CD4-positive, alpha-beta T cell (primary cell): Measurements from ENCODE around the gene SLC5A11. TPM values are rescaled to one million over a fixed set of nuclear protein-coding genes. Genes with fewer than 3 reads are reported as not detected.

ENCODE experiments used
- ATAC-seq: fragments of 200-7000 bp; cut with Tn5 transposase; one replicate; pipeline ENCODE4 v1.10.0; 2022; ENCODE audit warnings: mild to moderate bottlenecking; ENCODE audit not compliant: poor library complexity
- CTCF ChIA-PET: fragments of 350-600 bp; sonication (Branson Sonifier 250); formaldehyde crosslinking; loops from one replicate; lab custom pipeline; 2021; ENCODE audit warnings: antibody characterized with exemption, inconsistent platforms; lab: Charles Lee
- POLR2A ChIA-PET: fragments of 350-600 bp; sonication (Branson Sonifier 250); formaldehyde crosslinking; loops from one replicate; lab custom pipeline; 2021; ENCODE audit warnings: antibody characterized with exemption, inconsistent platforms; lab: Charles Lee
- DNase-seq, 14 experiments: peaks; one replicate each; pipeline ENCODE4 v3.0.0-alpha.2; 2013 to 2020; ENCODE audit warnings: mixed read lengths in 2 of 14
- H3K27ac ChIP-seq, 2 donors: one replicate each; pipeline versions ENCODE4 v1.5.1 to v1.7.0; 2013; ENCODE audit warnings: low read length in 2 of 2, low read depth in 1 of 2, mild to moderate bottlenecking in 1 of 2
- H3K27me3 ChIP-seq, 2 experiments: 1 replicate in 1 of 2; 2 replicates in 1 of 2; pipeline versions ENCODE4 v1.6.1 to v1.7.0; 2013; ENCODE audit warnings: low read length in 2 of 2, control low read depth in 1 of 2, mild to moderate bottlenecking in 1 of 2, moderate library complexity in 1 of 2; ENCODE audit not compliant: insufficient read depth in 2 of 2, control insufficient read depth in 1 of 2
- H3K36me3 ChIP-seq: one replicate; pipeline ENCODE4 v1.6.1; 2013; ENCODE audit warnings: low read length, control low read depth; ENCODE audit not compliant: insufficient read depth
- H3K4me1 ChIP-seq: one replicate; pipeline ENCODE4 v1.6.1; 2013; ENCODE audit warnings: low read length, control low read depth; ENCODE audit not compliant: insufficient read depth
- H3K4me3 ChIP-seq: one replicate; pipeline ENCODE4 v1.5.1; 2013; ENCODE audit warnings: mild to moderate bottlenecking, low read length, moderate library complexity
- H3K9me3 ChIP-seq, 2 experiments: 1 replicate in 1 of 2; 2 replicates in 1 of 2; pipeline versions ENCODE4 v1.6.1 to v1.7.0; 2013; ENCODE audit warnings: low read length in 2 of 2, mild to moderate bottlenecking in 2 of 2, control low read depth in 1 of 2, moderate library complexity in 1 of 2; ENCODE audit not compliant: control insufficient read depth in 1 of 2, insufficient read depth in 1 of 2
- H3K27ac Mint-ChIP-seq: one replicate; pipeline ENCODE4 v1.8.0; 2020; ENCODE audit warnings: mixed read lengths
- H3K27me3 Mint-ChIP-seq: one replicate; pipeline ENCODE4 v1.8.0; 2021; ENCODE audit warnings: mixed read lengths
- H3K36me3 Mint-ChIP-seq: one replicate; pipeline ENCODE4 v1.8.0; 2021; ENCODE audit warnings: low read depth, mixed read lengths
- H3K4me1 Mint-ChIP-seq: one replicate; pipeline ENCODE4 v1.8.0; 2021; ENCODE audit warnings: low read depth, mixed read lengths
- H3K4me3 Mint-ChIP-seq: one replicate; pipeline ENCODE4 v1.8.0; 2020; ENCODE audit warnings: mild to moderate bottlenecking, mixed read lengths
- H3K9me3 Mint-ChIP-seq: one replicate; pipeline ENCODE4 v1.8.0; 2020; ENCODE audit warnings: mixed read lengths
- intact Hi-C, 2 experiments: fragments of 100-400 bp; cut with DNase I in 1 of 2; cut with micrococcal nuclease in 1 of 2; formaldehyde crosslinking; loops; one replicate each; pipeline versions ENCODE4 v1.15.1 to v1.9.0; 2023 to 2025; cut with DNase I, micrococcal nuclease
- total RNA-seq, 174 experiments: library from RNA in 2 of 174; stranded (reverse) in 2 of 174; gene quantifications; one replicate each; pipeline ENCODE4 v1.2.3 and lab custom pipeline; 2021 to 2026
- TF ChIP-seq, protein P1 (sequence below): fragments of 200-600 bp; IDR thresholded peaks from one replicate; pipeline ENCODE4 v1.8.0; 2022; ENCODE audit warnings: antibody characterized with exemption, mild to moderate bottlenecking

SLC5A11 gene
- total RNA-seq, 2 experiments from 2014 or later = 0.11 to 0.44 TPM

DNA sequence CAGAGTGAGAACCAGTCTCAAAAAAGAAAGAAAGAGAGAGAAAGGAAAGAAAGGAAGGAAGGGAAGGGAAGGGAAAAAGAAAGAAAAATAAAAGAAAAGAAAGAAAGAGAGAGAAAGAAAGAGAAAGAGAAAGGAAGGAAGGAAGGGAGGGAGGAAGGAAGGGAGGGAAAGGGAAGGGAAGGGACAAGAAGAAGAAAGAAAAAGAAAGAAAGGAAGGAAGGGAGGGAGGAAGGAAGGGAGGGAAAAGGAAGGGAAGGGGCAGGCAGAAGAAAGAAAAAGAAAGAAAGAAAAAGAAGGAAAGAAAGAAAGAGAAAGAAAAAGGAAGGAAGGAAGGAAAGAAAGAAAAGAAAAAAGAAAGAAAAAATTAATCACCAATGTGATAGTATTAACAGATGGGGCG, 15.7 kb downstream of the SLC5A11 start:
- intact Hi-C loops = no loop called here
- ChIA-PET POLR2A (no interaction called here), CTCF (no interaction called here)
- peaks cover 17% of the 10 kb centered on the region for H3K27me3 Mint-ChIP-seq
- Histone ChIP-seq H3K4me1 (no peaks in the 10 kb centered on the region), H3K27ac (no peak overlapping the region), H3K27me3 (no peaks in the 10 kb centered on the region), H3K4me3 (no peak overlapping the region), H3K9me3 (peaks cover 4 to 6% of the 10 kb centered on the region in 2 experiments), H3K36me3 (no peaks in the 10 kb centered on the region)
- peaks cover 5% of the 10 kb centered on the region for H3K36me3 Mint-ChIP-seq
- no peaks in the 10 kb centered on the region for H3K4me1 Mint-ChIP-seq
- peaks cover 7% of the 10 kb centered on the region for H3K9me3 Mint-ChIP-seq
- TF ChIP-seq, protein P1, sequence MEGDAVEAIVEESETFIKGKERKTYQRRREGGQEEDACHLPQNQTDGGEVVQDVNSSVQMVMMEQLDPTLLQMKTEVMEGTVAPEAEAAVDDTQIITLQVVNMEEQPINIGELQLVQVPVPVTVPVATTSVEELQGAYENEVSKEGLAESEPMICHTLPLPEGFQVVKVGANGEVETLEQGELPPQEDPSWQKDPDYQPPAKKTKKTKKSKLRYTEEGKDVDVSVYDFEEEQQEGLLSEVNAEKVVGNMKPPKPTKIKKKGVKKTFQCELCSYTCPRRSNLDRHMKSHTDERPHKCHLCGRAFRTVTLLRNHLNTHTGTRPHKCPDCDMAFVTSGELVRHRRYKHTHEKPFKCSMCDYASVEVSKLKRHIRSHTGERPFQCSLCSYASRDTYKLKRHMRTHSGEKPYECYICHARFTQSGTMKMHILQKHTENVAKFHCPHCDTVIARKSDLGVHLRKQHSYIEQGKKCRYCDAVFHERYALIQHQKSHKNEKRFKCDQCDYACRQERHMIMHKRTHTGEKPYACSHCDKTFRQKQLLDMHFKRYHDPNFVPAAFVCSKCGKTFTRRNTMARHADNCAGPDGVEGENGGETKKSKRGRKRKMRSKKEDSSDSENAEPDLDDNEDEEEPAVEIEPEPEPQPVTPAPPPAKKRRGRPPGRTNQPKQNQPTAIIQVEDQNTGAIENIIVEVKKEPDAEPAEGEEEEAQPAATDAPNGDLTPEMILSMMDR = no peak
- ATAC-seq = no peak
- H3K4me3 Mint-ChIP-seq = no peak overlapping the region
- no peak for DNase-seq
- no peak overlapping the region for H3K27ac Mint-ChIP-seq

DNA sequence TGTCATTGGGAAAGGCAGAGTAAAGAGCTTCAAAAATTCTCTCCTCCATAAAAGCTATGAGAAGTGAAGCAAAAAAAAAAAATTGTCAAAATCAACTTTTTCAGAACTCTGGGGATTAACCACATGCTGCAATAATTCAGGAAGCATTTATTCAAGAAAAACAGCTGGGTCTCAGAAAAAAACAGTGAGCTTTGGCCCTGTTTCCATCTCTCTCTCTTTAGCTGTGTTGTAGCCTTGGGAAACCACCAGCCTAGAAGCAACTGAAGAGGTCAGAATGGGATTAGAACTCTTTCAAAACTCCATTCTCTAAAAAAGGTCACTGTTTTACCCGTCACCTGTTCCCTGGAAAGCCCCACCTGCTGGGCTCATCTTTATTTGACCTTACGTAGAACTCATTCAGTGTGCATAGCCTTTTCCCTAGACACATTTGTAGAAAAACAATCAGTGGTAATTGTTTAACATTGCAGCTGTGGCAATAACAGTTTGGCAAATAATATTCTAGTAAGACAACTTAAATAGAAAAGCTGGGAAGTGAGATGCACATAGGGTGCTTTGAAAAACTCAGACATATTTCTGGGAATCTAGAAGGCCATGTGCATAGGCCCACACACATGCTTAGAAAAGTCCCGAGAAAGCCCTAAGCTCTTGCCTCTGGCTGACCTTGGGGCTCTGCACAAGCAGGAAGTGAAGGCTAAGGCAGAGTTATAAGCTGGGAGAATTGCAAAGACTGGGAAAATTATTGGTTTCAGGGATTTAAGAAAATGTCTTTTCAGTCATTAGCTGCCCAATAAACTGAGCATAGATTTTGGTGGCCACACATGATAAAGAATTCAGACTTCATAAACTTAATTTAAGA, 18.0 kb downstream of the SLC5A11 start:
- no peaks in the 10 kb centered on the region for H3K36me3 ChIP-seq
- POLR2A ChIA-PET = interaction anchor here (0.6 kb wide), 1 partner anchor 31 kb away, joined by 3 read pairs; no protein-coding TSS in a partner anchor
- no peak overlapping the region for H3K27ac ChIP-seq
- H3K9me3 ChIP-seq = peaks cover 0 to 6% of the 10 kb centered on the region in 2 experiments
- H3K9me3 Mint-ChIP-seq = peaks cover 7% of the 10 kb centered on the region
- ATAC-seq (no peak), DNase-seq (no peak)
- no peak overlapping the region for H3K4me3 ChIP-seq
- H3K4me1 ChIP-seq = no peaks in the 10 kb centered on the region
- H3K4me3 Mint-ChIP-seq = no peak overlapping the region
- no peaks in the 10 kb centered on the region for H3K27me3 ChIP-seq
- intact Hi-C loops = no loop called here
- CTCF ChIA-PET = no interaction called here
- TF ChIP-seq, protein P1 = no peak
- no peaks in the 10 kb centered on the region for H3K4me1 Mint-ChIP-seq
- peaks cover 10% of the 10 kb centered on the region for H3K27me3 Mint-ChIP-seq
- H3K36me3 Mint-ChIP-seq = peaks cover 5% of the 10 kb centered on the region
- no peak overlapping the region for H3K27ac Mint-ChIP-seq

DNA sequence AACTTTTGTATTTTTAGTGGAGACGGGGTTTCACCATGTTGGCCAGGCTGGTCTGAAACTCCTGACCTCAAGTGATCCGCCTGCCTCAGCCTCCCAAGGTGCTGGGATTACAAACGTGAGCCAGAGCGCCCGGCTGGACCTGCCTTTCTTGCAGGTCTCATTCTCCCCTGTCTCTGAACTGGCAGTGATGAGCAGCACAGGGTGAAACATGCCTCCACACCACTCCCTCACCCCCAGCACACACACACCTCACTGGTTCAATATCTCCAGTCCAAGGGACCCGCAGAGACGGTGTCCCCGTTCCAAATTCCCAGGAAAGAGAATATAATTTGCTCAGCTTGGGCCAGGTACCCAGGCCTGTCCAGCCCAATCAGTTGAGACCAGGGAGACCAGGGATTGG, 23.3 kb downstream of the SLC5A11 start:
- Histone ChIP-seq H3K9me3 (peaks cover 0 to 1% of the 10 kb centered on the region in 2 experiments), H3K36me3 (no peaks in the 10 kb centered on the region), H3K4me3 (no peak overlapping the region), H3K4me1 (no peaks in the 10 kb centered on the region), H3K27me3 (no peaks in the 10 kb centered on the region), H3K27ac (no peak overlapping the region)
- peaks cover 6% of the 10 kb centered on the region for H3K9me3 Mint-ChIP-seq
- POLR2A ChIA-PET = no interaction called here
- intact Hi-C loops = no loop called here
- H3K4me3 Mint-ChIP-seq = no peak overlapping the region
- TF ChIP-seq, protein P1 = no peak
- DNase-seq (no peak), ATAC-seq (no peak)
- H3K27ac Mint-ChIP-seq = no peak overlapping the region
- H3K4me1 Mint-ChIP-seq = no peaks in the 10 kb centered on the region
- peaks cover 4% of the 10 kb centered on the region for H3K36me3 Mint-ChIP-seq
- H3K27me3 Mint-ChIP-seq = peaks cover 4% of the 10 kb centered on the region
- CTCF ChIA-PET = interaction anchor here (0.7 kb wide), 1 partner anchor 228 kb away, joined by 4 read pairs; no protein-coding TSS in a partner anchor
